Measurements from ENCODE around the gene POLD1. TPM values are rescaled to one million over a fixed set of nuclear protein-coding genes. Genes with fewer than 3 reads are reported as not detected.

POLD1 gene
- total and polyA plus RNA-seq, 2 donors (not counting 3 experiments of a cell fraction or from before 2014, with no cell fraction given) = 40.9 to 63.9 TPM

DNA sequence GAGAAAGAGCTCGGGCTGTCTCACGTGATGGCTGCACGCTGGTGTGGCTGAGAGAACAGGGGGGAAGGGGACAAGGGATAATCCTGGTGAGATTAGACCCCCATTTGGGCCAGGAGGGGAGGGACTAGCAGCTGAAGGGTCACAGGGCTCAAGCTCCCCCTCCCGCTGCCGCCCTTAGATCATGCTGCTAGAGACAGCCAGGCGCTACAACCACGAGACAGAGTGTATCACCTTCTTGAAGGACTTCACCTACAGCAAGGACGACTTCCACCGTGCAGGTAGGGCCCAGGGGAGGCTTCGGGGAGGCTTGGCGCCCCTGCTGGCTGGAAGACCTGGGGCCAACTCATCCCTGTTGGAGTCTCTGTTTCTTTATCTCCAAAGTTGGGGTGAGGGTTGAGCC is 4.5 kb upstream of the POLD1 start:
- no peak overlapping the region for H3K9ac ChIP-seq (replicated peaks; ENCODE audit: extremely low read depth, insufficient read depth, low read length)
- H3K4me1 ChIP-seq (ENCODE audit: control insufficient read depth, extremely low read depth, insufficient read depth, low read length) = peaks cover 11% of the 10 kb centered on the region
- no peaks in the 10 kb centered on the region for H4K20me1 ChIP-seq (replicated peaks; ENCODE audit: control insufficient read depth, extremely low read depth, insufficient read depth, low read length)
- H3K4me2 ChIP-seq (ENCODE audit: insufficient read depth, low read length) = no peak overlapping the region
- no peak for TF ChIP-seq POLR2AphosphoS5 (IDR thresholded peaks at IDR 0.05; ENCODE audit: insufficient read depth, low read depth, low read length)
- no peak for TF ChIP-seq POLR2A (IDR thresholded peaks at IDR 0.05; ENCODE audit: low read depth, low read length)
- no peak for TF ChIP-seq GATA2 (IDR thresholded peaks at IDR 0.05; ENCODE audit: insufficient read depth, insufficient read length, low read depth, low read length)
- no peak for TF ChIP-seq FOS (IDR thresholded peaks at IDR 0.05; ENCODE audit: borderline replicate concordance, insufficient read depth, low read length)
- TF ChIP-seq, protein P1, sequence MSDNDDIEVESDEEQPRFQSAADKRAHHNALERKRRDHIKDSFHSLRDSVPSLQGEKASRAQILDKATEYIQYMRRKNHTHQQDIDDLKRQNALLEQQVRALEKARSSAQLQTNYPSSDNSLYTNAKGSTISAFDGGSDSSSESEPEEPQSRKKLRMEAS (IDR thresholded peaks at IDR 0.05; ENCODE audit: insufficient read depth, insufficient read length) = no peak
- no peak for TF ChIP-seq MYC (IDR thresholded peaks at IDR 0.05; ENCODE audit: low read depth, low read length)
- TF ChIP-seq JUN (IDR thresholded peaks at IDR 0.05; ENCODE audit: borderline replicate concordance, insufficient read depth, insufficient read length, low read depth) = no peak
- TF ChIP-seq EZH2 (IDR thresholded peaks at IDR 0.05; ENCODE audit: borderline replicate concordance, low read depth, low read length, severe bottlenecking) = no peak
- TF ChIP-seq, protein P2, sequence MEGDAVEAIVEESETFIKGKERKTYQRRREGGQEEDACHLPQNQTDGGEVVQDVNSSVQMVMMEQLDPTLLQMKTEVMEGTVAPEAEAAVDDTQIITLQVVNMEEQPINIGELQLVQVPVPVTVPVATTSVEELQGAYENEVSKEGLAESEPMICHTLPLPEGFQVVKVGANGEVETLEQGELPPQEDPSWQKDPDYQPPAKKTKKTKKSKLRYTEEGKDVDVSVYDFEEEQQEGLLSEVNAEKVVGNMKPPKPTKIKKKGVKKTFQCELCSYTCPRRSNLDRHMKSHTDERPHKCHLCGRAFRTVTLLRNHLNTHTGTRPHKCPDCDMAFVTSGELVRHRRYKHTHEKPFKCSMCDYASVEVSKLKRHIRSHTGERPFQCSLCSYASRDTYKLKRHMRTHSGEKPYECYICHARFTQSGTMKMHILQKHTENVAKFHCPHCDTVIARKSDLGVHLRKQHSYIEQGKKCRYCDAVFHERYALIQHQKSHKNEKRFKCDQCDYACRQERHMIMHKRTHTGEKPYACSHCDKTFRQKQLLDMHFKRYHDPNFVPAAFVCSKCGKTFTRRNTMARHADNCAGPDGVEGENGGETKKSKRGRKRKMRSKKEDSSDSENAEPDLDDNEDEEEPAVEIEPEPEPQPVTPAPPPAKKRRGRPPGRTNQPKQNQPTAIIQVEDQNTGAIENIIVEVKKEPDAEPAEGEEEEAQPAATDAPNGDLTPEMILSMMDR (IDR thresholded peaks at IDR 0.05; ENCODE audit: extremely low read depth in 1 of 2, insufficient read depth in 1 of 2, low read depth in 1 of 2, low read length in 2 of 2) = no peak
- H3K36me3 ChIP-seq (ENCODE audit: control insufficient read depth in 2 of 2, extremely low read depth in 1 of 2, insufficient read depth in 2 of 2, low read length in 2 of 2) = peaks cover 6 to 36% of the 10 kb centered on the region in 2 experiments
- POLR2A ChIA-PET = no interaction called here
- H3K9me3 ChIP-seq (replicated peaks; ENCODE audit: control insufficient read depth, insufficient read depth, low read length) = no peaks in the 10 kb centered on the region
- no TSS peak for BruUV-seq (replicated peaks)
- H3K79me2 ChIP-seq (ENCODE audit: control insufficient read depth, insufficient read depth, low read length) = peaks cover 3% of the 10 kb centered on the region
- H3K27me3 ChIP-seq (ENCODE audit: control insufficient read depth in 2 of 2, insufficient read depth in 2 of 2, low read length in 2 of 2) = no peaks in the 10 kb centered on the region
- no peak for FAIRE-seq
- dilution Hi-C loops (cut with MboI; ENCODE audit: extremely low pct_ligation_motif_present, low sequenced_read_pairs) = no loop called here
- CTCF ChIA-PET = interaction anchor here (0.9 kb wide), 1 partner anchor 51 kb away, joined by 3 read pairs; the partner anchor contains the start of gene KCNC3
- H3K27ac ChIP-seq (ENCODE audit: insufficient read depth, low read depth, low read length) = no peak overlapping the region
- intact Hi-C loops (cut with micrococcal nuclease) = no loop called here
- no peak for DNase-seq (ENCODE audit: low read depth, low spot score)
- no peak overlapping the region for H3K4me3 ChIP-seq (replicated peaks in 1 of 3; ENCODE audit: insufficient read depth in 1 of 3, low read depth in 1 of 3, low read length in 3 of 3)
- no peak overlapping the region for H2AFZ ChIP-seq (ENCODE audit: low read depth, low read length)
- no peaks in the 10 kb centered on the region for H3K9me1 ChIP-seq (replicated peaks; ENCODE audit: control insufficient read depth, extremely low read depth, insufficient read depth, low read length)
